GM12878 (cell line): ENCODE results near the gene WNK2.

Source experiments
- CTCF ChIP-seq, 3 experiments: IDR thresholded peaks in 2 of 3; conservative IDR thresholded peaks in 1 of 3; 2 replicates each; pipeline ENCODE4 v1.5.1; 2011; ENCODE audit warnings: low read depth in 3 of 3, low read length in 3 of 3, mild to moderate bottlenecking in 3 of 3, control low read depth in 2 of 3, moderate library complexity in 2 of 3, inconsistent platforms in 1 of 3, mixed read lengths in 1 of 3; ENCODE audit not compliant: control insufficient read depth in 2 of 3, insufficient read depth in 1 of 3; ENCODE audit errors: extremely low read depth in 1 of 3
- EZH2 ChIP-seq: IDR thresholded peaks from 2 replicates; pipeline ENCODE4 v1.6.1; 2012; ENCODE audit warnings: low read depth, mild to moderate bottlenecking, control low read depth, inconsistent platforms, low read length, borderline replicate concordance; ENCODE audit not compliant: control insufficient read depth
- IKZF1 ChIP-seq: fragments of 450-650 bp; conservative IDR thresholded peaks from 2 replicates; pipeline ENCODE4 v1.6.1; 2017; ENCODE audit warnings: antibody characterized with exemption, mild to moderate bottlenecking
- LARP7 ChIP-seq: fragments of 450-650 bp; IDR thresholded peaks from 2 replicates; pipeline ENCODE4 v1.6.1; 2017; ENCODE audit warnings: mild to moderate bottlenecking
- MAX ChIP-seq: IDR thresholded peaks from 2 replicates; pipeline ENCODE4 v1.6.1; 2012; ENCODE audit warnings: low read depth, low read length, improper control_type of control experiment
- MLLT1 ChIP-seq: fragments of 450-650 bp; IDR thresholded peaks from 2 replicates; pipeline ENCODE4 v1.6.1; 2016; ENCODE audit warnings: mild to moderate bottlenecking
- POLR2A ChIP-seq: IDR thresholded peaks from 2 replicates; pipeline ENCODE4 v1.6.1; 2011; ENCODE audit warnings: low read depth, mild to moderate bottlenecking, low read length
- POLR2AphosphoS2 ChIP-seq: IDR thresholded peaks from 2 replicates; pipeline ENCODE4 v1.6.1; 2011; ENCODE audit warnings: low read depth, mild to moderate bottlenecking, low read length, improper control_type of control experiment, moderate library complexity
- POLR2AphosphoS5 ChIP-seq: IDR thresholded peaks from 2 replicates; pipeline ENCODE4 v1.6.1; 2011; ENCODE audit warnings: mild to moderate bottlenecking, low read length, inconsistent platforms
- RB1 ChIP-seq: fragments of 450-650 bp; formaldehyde crosslinking; IDR thresholded peaks from 2 replicates; pipeline ENCODE4 v1.6.1; 2017; ENCODE audit warnings: mild to moderate bottlenecking, borderline replicate concordance
- TAF1 ChIP-seq: IDR thresholded peaks from 2 replicates; pipeline ENCODE4 v1.6.1; 2011; ENCODE audit warnings: mild to moderate bottlenecking, low read depth, low read length, borderline replicate concordance
- TCF7 ChIP-seq: IDR thresholded peaks from 2 replicates; pipeline ENCODE4 v1.6.1; 2014; ENCODE audit warnings: antibody characterized with exemption, borderline replicate concordance
- ZBTB4 ChIP-seq: fragments of 450-650 bp; formaldehyde crosslinking; IDR thresholded peaks from 2 replicates; pipeline ENCODE4 v1.4.0; 2022; ENCODE audit warnings: mild to moderate bottlenecking, moderate library complexity
- ZNF274 ChIP-seq: IDR thresholded peaks from one replicate; pipeline ENCODE4 v1.8.0; 2011; ENCODE audit not compliant: insufficient read length, insufficient read depth

GRCh38 chr9:93184432-93185265 is 710 bp downstream of the WNK2 start:
- no peak for TF ChIP-seq CTCF (IDR thresholded peaks at IDR 0.05 in 2 of 3, conservative IDR thresholded peaks at IDR 0.05 in 1 of 3; ENCODE audit: control insufficient read depth in 2 of 3, extremely low read depth in 1 of 3, insufficient read depth in 1 of 3, low read depth in 3 of 3, low read length in 3 of 3)
- no peak for TF ChIP-seq EZH2
- no peak for TF ChIP-seq TCF7
- no peak for TF ChIP-seq POLR2A
- TF ChIP-seq RB1 = no peak
- no peak for TF ChIP-seq POLR2AphosphoS2
- TF ChIP-seq LARP7 = no peak
- TF ChIP-seq TAF1 = no peak
- no peak for TF ChIP-seq POLR2AphosphoS5
- no peak for TF ChIP-seq IKZF1
- no peak for TF ChIP-seq ZBTB4 (CRISPR knock-in tag)
- TF ChIP-seq ZNF274 = no peak
- TF ChIP-seq MAX = no peak
- no peak for TF ChIP-seq MLLT1
